ENCODE measurements around the gene CRIP1. TPM values are rescaled to one million over a fixed set of nuclear protein-coding genes. Genes with fewer than 3 reads are reported as not detected.

CRIP1 gene
- total RNA-seq, 2 experiments from 2014 or later: 702 to 753 TPM

- Mint-ChIP-seq H3K4me3 (no peak overlapping the region), H3K27ac (no peak overlapping the region)
Measured at GRCh38 chr14:105467942-105468471, 18.7 kb upstream of the CRIP1 start.

GRCh38 chr14:105468621-105469241, 18.0 kb upstream of the CRIP1 start:
- H3K27me3 Mint-ChIP-seq: no peaks in the 10 kb centered on the region
- CTCF ChIA-PET: interaction anchor here (0.5 to 6.9 kb wide), 4 partner anchors 11 to 1628 kb away, joined by 3 to 41 read pairs (median 14); partner anchors contain the start of gene TEDC1

More at GRCh38 chr14:105467942-105468471, 18.7 kb upstream of the CRIP1 start:
- Mint-ChIP-seq H3K27me3 (no peaks in the 10 kb centered on the region), H3K4me1 (no peaks in the 10 kb centered on the region), H3K36me3 (ENCODE audit: low read depth) (peaks cover 1% of the 10 kb centered on the region), H3K9me3 (no peaks in the 10 kb centered on the region)
- ChIA-PET CTCF (interaction anchor here (6.9 kb wide), 1 partner anchor 14 kb away, joined by 41 read pairs; no protein-coding TSS in a partner anchor), POLR2A (no interaction called here)
- DNase-seq: no peak

GRCh38 chr14:105469456-105470349, 17.0 kb upstream of the CRIP1 start:
- no peak overlapping the region for H3K4me3 Mint-ChIP-seq
- no peaks in the 10 kb centered on the region for H3K27me3 Mint-ChIP-seq
- DNase-seq: no peak
- no peak overlapping the region for H3K27ac Mint-ChIP-seq
- H3K36me3 Mint-ChIP-seq (ENCODE audit: low read depth): no peaks in the 10 kb centered on the region
- no peaks in the 10 kb centered on the region for H3K9me3 Mint-ChIP-seq
- H3K4me1 Mint-ChIP-seq: peaks cover 4% of the 10 kb centered on the region
- ChIA-PET CTCF (interaction anchor here (1.1 to 6.9 kb wide), 3 partner anchors 12 to 21 kb away, joined by 3 to 41 read pairs (median 24); partner anchors contain the start of gene TEDC1), POLR2A (no interaction called here)

More at GRCh38 chr14:105468621-105469241, 18.0 kb upstream of the CRIP1 start:
- no peaks in the 10 kb centered on the region for H3K9me3 Mint-ChIP-seq
- no peak overlapping the region for H3K27ac Mint-ChIP-seq
- no peak for DNase-seq
- H3K4me3 Mint-ChIP-seq: no peak overlapping the region
- POLR2A ChIA-PET: no interaction called here
- peaks cover 2% of the 10 kb centered on the region for H3K4me1 Mint-ChIP-seq
- H3K36me3 Mint-ChIP-seq (ENCODE audit: low read depth): no peaks in the 10 kb centered on the region

GRCh38 chr14:105470350-105471296, 16.1 kb upstream of the CRIP1 start:
- ChIA-PET POLR2A (interaction anchor here (0.6 kb wide), 1 partner anchor 554 kb away, joined by 3 read pairs; no protein-coding TSS in a partner anchor), CTCF (interaction anchor here (4.5 to 6.9 kb wide), 2 partner anchors 11 to 20 kb away, joined by 24 to 41 read pairs; partner anchors contain the start of gene TEDC1)
- Mint-ChIP-seq H3K9me3 (no peaks in the 10 kb centered on the region), H3K27me3 (peaks cover 4% of the 10 kb centered on the region), H3K4me1 (peaks cover 4% of the 10 kb centered on the region), H3K4me3 (no peak overlapping the region), H3K36me3 (ENCODE audit: low read depth) (no peaks in the 10 kb centered on the region), H3K27ac (no peak overlapping the region)
- DNase-seq: no peak

GRCh38 chr14:105471297-105471821, 15.3 kb upstream of the CRIP1 start:
- ChIA-PET POLR2A (interaction anchor here (0.6 kb wide), 1 partner anchor 553 kb away, joined by 3 read pairs; no protein-coding TSS in a partner anchor), CTCF (interaction anchor here (4.5 to 6.9 kb wide), 2 partner anchors 10 to 19 kb away, joined by 24 to 41 read pairs; partner anchors contain the start of gene TEDC1)
- Mint-ChIP-seq H3K9me3 (no peaks in the 10 kb centered on the region), H3K4me3 (no peak overlapping the region), H3K4me1 (peaks cover 4% of the 10 kb centered on the region), H3K27ac (no peak overlapping the region), H3K36me3 (ENCODE audit: low read depth) (no peaks in the 10 kb centered on the region), H3K27me3 (peaks cover 8% of the 10 kb centered on the region)
- no peak for DNase-seq

- Mint-ChIP-seq H3K4me1 (peaks cover 4% of the 10 kb centered on the region), H3K27me3 (peaks cover 12% of the 10 kb centered on the region), H3K9me3 (no peaks in the 10 kb centered on the region), H3K36me3 (ENCODE audit: low read depth) (no peaks in the 10 kb centered on the region), H3K27ac (no peak overlapping the region), H3K4me3 (peak overlapping the region; percentile 27)
- DNase-seq: no peak
- CTCF ChIA-PET: interaction anchor here (4.5 to 6.9 kb wide), 2 partner anchors 10 to 19 kb away, joined by 24 to 41 read pairs; partner anchors contain the start of gene TEDC1
- POLR2A ChIA-PET: no interaction called here
Measured at GRCh38 chr14:105471823-105472485, 14.7 kb upstream of the CRIP1 start.

- Mint-ChIP-seq H3K27ac (no peak overlapping the region), H3K36me3 (ENCODE audit: low read depth) (peaks cover 2% of the 10 kb centered on the region), H3K27me3 (peaks cover 16% of the 10 kb centered on the region), H3K4me3 (peak overlapping the region; percentile 27), H3K9me3 (no peaks in the 10 kb centered on the region), H3K4me1 (peaks cover 9% of the 10 kb centered on the region)
- no peak for DNase-seq
- ChIA-PET POLR2A (no interaction called here), CTCF (interaction anchor here (4.5 to 6.9 kb wide), 2 partner anchors 9 to 18 kb away, joined by 24 to 41 read pairs; partner anchors contain the start of gene TEDC1)
Measured at GRCh38 chr14:105472486-105472991, 14.1 kb upstream of the CRIP1 start.

- ChIA-PET CTCF (interaction anchor here (4.5 to 6.9 kb wide), 2 partner anchors 9 to 17 kb away, joined by 24 to 41 read pairs; partner anchors contain the start of gene TEDC1), POLR2A (no interaction called here)
- Mint-ChIP-seq H3K27ac (no peak overlapping the region), H3K27me3 (peaks cover 16% of the 10 kb centered on the region), H3K4me1 (peaks cover 9% of the 10 kb centered on the region), H3K9me3 (no peaks in the 10 kb centered on the region), H3K4me3 (peak overlapping the region; percentile 19), H3K36me3 (ENCODE audit: low read depth) (peaks cover 2% of the 10 kb centered on the region)
- no peak for DNase-seq
Measured at GRCh38 chr14:105473033-105473676, 13.5 kb upstream of the CRIP1 start.

- Mint-ChIP-seq H3K4me3 (peak overlapping the region; percentile 67), H3K27ac (no peak overlapping the region), H3K36me3 (ENCODE audit: low read depth) (peaks cover 2% of the 10 kb centered on the region), H3K9me3 (no peaks in the 10 kb centered on the region), H3K27me3 (peaks cover 16% of the 10 kb centered on the region), H3K4me1 (peaks cover 9% of the 10 kb centered on the region)
- DNase-seq: peak; percentile 86
- CTCF ChIA-PET: interaction anchor here (6.9 kb wide), 1 partner anchor 8 kb away, joined by 41 read pairs; no protein-coding TSS in a partner anchor
- POLR2A ChIA-PET: no interaction called here
Measured at GRCh38 chr14:105473677-105474482, 12.8 kb upstream of the CRIP1 start.

Measured in activated CD4-positive, alpha-beta T cell treated with anti-CD3 and anti-CD28 coated beads, Interleukin-2, amount 10 ng/mL, durations not matched to agents 7 days and 5 days (primary cell).